WTC11 (cell line): ENCODE results near the gene SDC4. TPM values are rescaled to one million over a fixed set of nuclear protein-coding genes. Genes with fewer than 3 reads are reported as not detected.
A peak's percentile ranks its signal among the peaks of the same experiment; 100 is the strongest.

Source experiments
- ATAC-seq: fragments of 200-7000 bp; cut with Tn5 transposase; 2 replicates; pipeline ENCODE4 v1.10.0; 2021; ENCODE audit warnings: mild to moderate bottlenecking, moderate library complexity
- CTCF ChIA-PET: fragments of 300-600 bp; sonication (Branson Sonifier 250); formaldehyde crosslinking; loops from one replicate; lab custom pipeline; 2021; ENCODE audit warnings: antibody characterized with exemption; lab: Charles Lee
- POLR2A ChIA-PET: fragments of 350-600 bp; sonication (Branson Sonifier 250); formaldehyde crosslinking; loops from one replicate; lab custom pipeline; 2021; ENCODE audit warnings: antibody characterized with exemption; lab: Charles Lee
- DNase-seq: peaks from one replicate; pipeline ENCODE4 v3.0.0; 2021; ENCODE audit warnings: low spot score
- H3K27ac Mint-ChIP-seq: 2 replicates; pipeline ENCODE4 v1.8.0; 2021; ENCODE audit warnings: mixed read lengths
- H3K27me3 Mint-ChIP-seq: 2 replicates; pipeline ENCODE4 v1.8.0; 2021; ENCODE audit warnings: low read depth, mild to moderate bottlenecking, moderate library complexity, mixed read lengths
- H3K36me3 Mint-ChIP-seq: 2 replicates; pipeline ENCODE4 v1.8.0; 2021; ENCODE audit warnings: mixed read lengths
- H3K4me1 Mint-ChIP-seq: 2 replicates; pipeline ENCODE4 v1.8.0; 2022; ENCODE audit warnings: mixed read lengths
- H3K4me3 Mint-ChIP-seq: 2 replicates; pipeline ENCODE4 v1.8.0; 2021; ENCODE audit warnings: mild to moderate bottlenecking, moderate library complexity, mixed read lengths
- H3K9me3 Mint-ChIP-seq: 2 replicates; pipeline ENCODE4 v1.8.0; 2021; ENCODE audit warnings: mixed read lengths
- EMX1 ChIP-seq: fragments of 250-450 bp; sonication (Bioruptor Pico); IDR thresholded peaks from 2 replicates; pipeline ENCODE4 v1.8.0; 2021; ENCODE audit warnings: mild to moderate bottlenecking
- GRHL2 ChIP-seq: fragments of 250-450 bp; sonication (Bioruptor Pico); IDR thresholded peaks from 2 replicates; pipeline ENCODE4 v1.8.0; 2022; ENCODE audit warnings: mild to moderate bottlenecking, moderate library complexity; ENCODE audit not compliant: insufficient replicate concordance, severe bottlenecking
- KAT7 ChIP-seq: sonication (generic); formaldehyde crosslinking; IDR thresholded peaks from 2 replicates; pipeline ENCODE4 v1.8.1; 2023; ENCODE audit warnings: missing genetic modification reagents, mild to moderate bottlenecking, borderline replicate concordance
- MXD4 ChIP-seq: fragments of 250-450 bp; sonication (Bioruptor Pico); IDR thresholded peaks from 2 replicates; pipeline ENCODE4 v1.8.0; 2021; ENCODE audit warnings: mild to moderate bottlenecking, moderate library complexity, borderline replicate concordance
- NFYB ChIP-seq: sonication (generic); formaldehyde crosslinking; conservative IDR thresholded peaks from 2 replicates; pipeline ENCODE4 v1.8.0; 2022; ENCODE audit warnings: low read depth, missing genetic modification reagents
- NR1H2 ChIP-seq: sonication (generic); formaldehyde crosslinking; IDR thresholded peaks from 2 replicates; pipeline ENCODE4 v1.9.0; 2021; ENCODE audit warnings: mild to moderate bottlenecking, moderate library complexity, missing genetic modification reagents
- RELA ChIP-seq: sonication (generic); formaldehyde crosslinking; IDR thresholded peaks from 2 replicates; pipeline ENCODE4 v1.8.1; 2022; ENCODE audit warnings: missing genetic modification reagents, mild to moderate bottlenecking, borderline replicate concordance
- RORB ChIP-seq: fragments of 250-450 bp; sonication (Bioruptor Pico); IDR thresholded peaks from 2 replicates; pipeline ENCODE4 v1.9.0; 2021; ENCODE audit warnings: mild to moderate bottlenecking
- SMAD4 ChIP-seq: sonication (generic); formaldehyde crosslinking; IDR thresholded peaks from 2 replicates; pipeline ENCODE4 v1.8.0; 2022; ENCODE audit warnings: mild to moderate bottlenecking, missing genetic modification reagents
- TEAD1 ChIP-seq: sonication (generic); formaldehyde crosslinking; IDR thresholded peaks from 2 replicates; pipeline ENCODE4 v1.8.0; 2022; ENCODE audit warnings: mild to moderate bottlenecking, missing genetic modification reagents
- TP53 ChIP-seq: sonication (generic); formaldehyde crosslinking; IDR thresholded peaks from 2 replicates; pipeline ENCODE4 v1.8.1; 2023; ENCODE audit warnings: mild to moderate bottlenecking, missing genetic modification reagents
- ZNF121 ChIP-seq: sonication (generic); formaldehyde crosslinking; IDR thresholded peaks from 2 replicates; pipeline ENCODE4 v1.8.0; 2023; ENCODE audit warnings: missing genetic modification reagents
- ZNF317 ChIP-seq: sonication (generic); formaldehyde crosslinking; IDR thresholded peaks from 2 replicates; pipeline ENCODE4 v1.8.1; 2023; ENCODE audit warnings: low read depth, mild to moderate bottlenecking, moderate library complexity, missing genetic modification reagents, borderline replicate concordance
- ZNF396 ChIP-seq: fragments of 250-450 bp; sonication (Bioruptor Pico); IDR thresholded peaks from 2 replicates; pipeline ENCODE4 v1.8.0; 2021; ENCODE audit warnings: mild to moderate bottlenecking, moderate library complexity, borderline replicate concordance
- ZNF423 ChIP-seq: fragments of 250-450 bp; sonication (Bioruptor Pico); IDR thresholded peaks from 2 replicates; pipeline ENCODE4 v2.1.2; 2022; ENCODE audit warnings: mild to moderate bottlenecking, moderate library complexity
- total RNA-seq: library from RNA; stranded (reverse); gene quantifications from 3 replicates; pipeline ENCODE4 v1.2.3, GENCODE V29; 2021
- TF ChIP-seq, protein P1 (sequence below): fragments of 250-450 bp; sonication (Bioruptor Pico); IDR thresholded peaks from 2 replicates; pipeline ENCODE4 v1.8.0; 2021; ENCODE audit warnings: mild to moderate bottlenecking
- TF ChIP-seq, protein P2 (sequence below): fragments of 250-450 bp; sonication (Bioruptor Pico); conservative IDR thresholded peaks from 2 replicates; pipeline ENCODE4 v1.9.0; 2021; ENCODE audit warnings: mild to moderate bottlenecking
- TF ChIP-seq, protein P3 (sequence below): sonication (generic); formaldehyde crosslinking; IDR thresholded peaks from 2 replicates; pipeline ENCODE4 v1.8.0; 2023; ENCODE audit warnings: missing genetic modification reagents, mild to moderate bottlenecking, borderline replicate concordance
- TF ChIP-seq, protein P4 (sequence below): sonication (generic); formaldehyde crosslinking; IDR thresholded peaks from 2 replicates; pipeline ENCODE4 v1.8.0; 2022; ENCODE audit warnings: mild to moderate bottlenecking, missing genetic modification reagents
- TF ChIP-seq, protein P5 (sequence below): sonication (generic); formaldehyde crosslinking; IDR thresholded peaks from 2 replicates; pipeline ENCODE4 v1.8.1; 2022; ENCODE audit warnings: low read depth, missing genetic modification reagents, borderline replicate concordance
- TF ChIP-seq, protein P6 (sequence below): fragments of 250-450 bp; sonication (Bioruptor Pico); IDR thresholded peaks from 2 replicates; pipeline ENCODE4 v1.9.0; 2021; ENCODE audit warnings: mild to moderate bottlenecking, borderline replicate concordance
- TF ChIP-seq, protein P7 (sequence below): sonication (generic); formaldehyde crosslinking; IDR thresholded peaks from 2 replicates; pipeline ENCODE4 v1.8.1; 2023; ENCODE audit warnings: mild to moderate bottlenecking, missing genetic modification reagents, moderate library complexity

SDC4 gene
- total RNA-seq, 1 experiment from 2014 or later = 64.0 TPM

DNA sequence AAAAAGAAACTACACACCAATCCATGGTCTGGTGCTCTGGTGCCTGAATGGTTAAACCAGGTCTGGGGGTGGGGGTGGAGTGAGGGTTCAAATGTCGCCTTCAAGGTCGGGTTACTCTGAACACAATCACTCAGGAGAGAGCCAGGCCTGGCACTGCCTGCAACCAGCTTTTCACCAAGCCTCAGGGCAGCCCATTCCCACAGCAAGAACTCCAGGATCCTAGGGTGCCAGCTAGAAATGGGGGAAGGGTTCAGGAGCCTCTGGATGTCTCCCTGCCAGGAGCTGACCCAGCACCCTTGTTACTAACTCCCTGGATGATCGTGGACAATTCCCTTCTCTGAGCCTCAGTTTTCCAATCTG lies 6.7 kb downstream of the SDC4 start (continued):
- TF ChIP-seq ZNF396 (no peak), ZNF423 (CRISPR knock-in tag) (no peak), KAT7 (CRISPR knock-in tag) (no peak)

DNA sequence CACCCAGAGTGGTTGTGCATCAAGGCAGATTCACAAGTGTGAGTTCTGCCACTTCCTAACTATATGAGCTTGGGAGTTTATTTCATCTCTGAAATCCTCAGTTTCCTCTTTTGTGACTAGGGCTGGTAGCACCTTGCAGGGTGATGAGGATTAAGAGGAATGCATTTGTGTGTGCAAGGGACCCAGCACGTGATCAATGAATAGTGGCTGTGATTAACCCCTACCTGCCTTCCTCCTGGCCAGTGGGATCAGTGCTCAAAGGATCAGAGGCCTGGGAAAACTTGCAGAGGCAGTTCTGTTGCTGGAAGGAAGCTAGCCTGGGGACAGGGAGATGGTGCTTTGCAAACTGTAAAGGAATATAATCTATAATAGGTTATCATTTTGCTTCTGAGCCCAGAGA lies 7.3 kb downstream of the SDC4 start:
- peak; percentile 7; the same call in 1 of the 2 replicates for ATAC-seq
- CTCF ChIA-PET = interaction anchor here (1.0 to 4.4 kb wide), 9 partner anchors 21 to 96 kb away, joined by 3 to 27 read pairs (median 10); partner anchors contain the start of genes MATN4 and SYS1
- TF ChIP-seq NFYB (CRISPR knock-in tag) (no peak), RORB (no peak), SMAD4 (CRISPR knock-in tag) (no peak), TP53 (no peak), ZNF121 (no peak), ZNF317 (CRISPR knock-in tag) (no peak), EMX1 (CRISPR knock-in tag) (no peak), RELA (CRISPR knock-in tag) (no peak), MXD4 (CRISPR knock-in tag) (no peak), GRHL2 (no peak), NR1H2 (CRISPR knock-in tag) (no peak), TEAD1 (CRISPR knock-in tag) (peak; percentile 26; the same call in 1 of the 2 replicates)
- TF ChIP-seq, protein P1, sequence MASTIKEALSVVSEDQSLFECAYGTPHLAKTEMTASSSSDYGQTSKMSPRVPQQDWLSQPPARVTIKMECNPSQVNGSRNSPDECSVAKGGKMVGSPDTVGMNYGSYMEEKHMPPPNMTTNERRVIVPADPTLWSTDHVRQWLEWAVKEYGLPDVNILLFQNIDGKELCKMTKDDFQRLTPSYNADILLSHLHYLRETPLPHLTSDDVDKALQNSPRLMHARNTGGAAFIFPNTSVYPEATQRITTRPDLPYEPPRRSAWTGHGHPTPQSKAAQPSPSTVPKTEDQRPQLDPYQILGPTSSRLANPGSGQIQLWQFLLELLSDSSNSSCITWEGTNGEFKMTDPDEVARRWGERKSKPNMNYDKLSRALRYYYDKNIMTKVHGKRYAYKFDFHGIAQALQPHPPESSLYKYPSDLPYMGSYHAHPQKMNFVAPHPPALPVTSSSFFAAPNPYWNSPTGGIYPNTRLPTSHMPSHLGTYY = no peak
- TF ChIP-seq, protein P2, sequence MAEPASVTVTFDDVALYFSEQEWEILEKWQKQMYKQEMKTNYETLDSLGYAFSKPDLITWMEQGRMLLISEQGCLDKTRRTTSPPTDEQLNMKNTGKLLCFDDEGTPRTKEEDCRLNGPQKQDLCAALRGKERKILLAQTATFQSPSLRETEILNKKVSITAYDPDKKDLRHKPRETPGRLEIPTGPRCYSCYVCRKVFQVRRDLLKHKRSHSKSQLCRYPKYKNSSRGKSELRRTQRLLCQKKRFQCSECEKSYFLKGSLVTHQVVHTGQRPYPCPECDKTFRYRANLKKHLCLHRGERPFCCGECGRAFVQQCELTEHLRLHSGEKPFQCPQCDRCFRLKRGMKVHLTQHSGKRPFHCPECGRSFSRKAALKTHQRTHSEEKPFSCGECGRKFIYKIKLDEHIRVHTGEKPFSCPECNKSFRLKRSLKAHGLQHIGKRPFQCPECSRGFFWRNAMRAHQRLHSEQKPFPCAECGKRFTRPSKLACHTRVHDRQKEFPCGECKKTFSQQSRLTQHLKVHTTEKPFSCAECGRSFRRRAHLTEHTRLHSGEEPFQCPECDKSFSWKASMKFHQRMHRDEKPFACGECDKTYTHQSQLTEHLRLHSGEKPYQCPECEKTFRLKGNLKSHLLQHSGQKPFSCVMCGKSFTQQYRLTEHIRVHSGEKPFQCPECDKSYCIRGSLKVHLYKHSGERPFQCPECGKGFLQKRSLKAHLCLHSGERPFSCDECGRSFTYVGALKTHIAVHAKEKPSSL (CRISPR knock-in tag) = no peak
- TF ChIP-seq, protein P3, sequence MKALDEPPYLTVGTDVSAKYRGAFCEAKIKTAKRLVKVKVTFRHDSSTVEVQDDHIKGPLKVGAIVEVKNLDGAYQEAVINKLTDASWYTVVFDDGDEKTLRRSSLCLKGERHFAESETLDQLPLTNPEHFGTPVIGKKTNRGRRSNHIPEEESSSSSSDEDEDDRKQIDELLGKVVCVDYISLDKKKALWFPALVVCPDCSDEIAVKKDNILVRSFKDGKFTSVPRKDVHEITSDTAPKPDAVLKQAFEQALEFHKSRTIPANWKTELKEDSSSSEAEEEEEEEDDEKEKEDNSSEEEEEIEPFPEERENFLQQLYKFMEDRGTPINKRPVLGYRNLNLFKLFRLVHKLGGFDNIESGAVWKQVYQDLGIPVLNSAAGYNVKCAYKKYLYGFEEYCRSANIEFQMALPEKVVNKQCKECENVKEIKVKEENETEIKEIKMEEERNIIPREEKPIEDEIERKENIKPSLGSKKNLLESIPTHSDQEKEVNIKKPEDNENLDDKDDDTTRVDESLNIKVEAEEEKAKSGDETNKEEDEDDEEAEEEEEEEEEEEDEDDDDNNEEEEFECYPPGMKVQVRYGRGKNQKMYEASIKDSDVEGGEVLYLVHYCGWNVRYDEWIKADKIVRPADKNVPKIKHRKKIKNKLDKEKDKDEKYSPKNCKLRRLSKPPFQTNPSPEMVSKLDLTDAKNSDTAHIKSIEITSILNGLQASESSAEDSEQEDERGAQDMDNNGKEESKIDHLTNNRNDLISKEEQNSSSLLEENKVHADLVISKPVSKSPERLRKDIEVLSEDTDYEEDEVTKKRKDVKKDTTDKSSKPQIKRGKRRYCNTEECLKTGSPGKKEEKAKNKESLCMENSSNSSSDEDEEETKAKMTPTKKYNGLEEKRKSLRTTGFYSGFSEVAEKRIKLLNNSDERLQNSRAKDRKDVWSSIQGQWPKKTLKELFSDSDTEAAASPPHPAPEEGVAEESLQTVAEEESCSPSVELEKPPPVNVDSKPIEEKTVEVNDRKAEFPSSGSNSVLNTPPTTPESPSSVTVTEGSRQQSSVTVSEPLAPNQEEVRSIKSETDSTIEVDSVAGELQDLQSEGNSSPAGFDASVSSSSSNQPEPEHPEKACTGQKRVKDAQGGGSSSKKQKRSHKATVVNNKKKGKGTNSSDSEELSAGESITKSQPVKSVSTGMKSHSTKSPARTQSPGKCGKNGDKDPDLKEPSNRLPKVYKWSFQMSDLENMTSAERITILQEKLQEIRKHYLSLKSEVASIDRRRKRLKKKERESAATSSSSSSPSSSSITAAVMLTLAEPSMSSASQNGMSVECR (CRISPR knock-in tag) = no peak
- TF ChIP-seq, protein P4, sequence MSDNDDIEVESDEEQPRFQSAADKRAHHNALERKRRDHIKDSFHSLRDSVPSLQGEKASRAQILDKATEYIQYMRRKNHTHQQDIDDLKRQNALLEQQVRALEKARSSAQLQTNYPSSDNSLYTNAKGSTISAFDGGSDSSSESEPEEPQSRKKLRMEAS (CRISPR knock-in tag) = peak; percentile 36; the same call in 1 of the 2 replicates
- TF ChIP-seq, protein P5, sequence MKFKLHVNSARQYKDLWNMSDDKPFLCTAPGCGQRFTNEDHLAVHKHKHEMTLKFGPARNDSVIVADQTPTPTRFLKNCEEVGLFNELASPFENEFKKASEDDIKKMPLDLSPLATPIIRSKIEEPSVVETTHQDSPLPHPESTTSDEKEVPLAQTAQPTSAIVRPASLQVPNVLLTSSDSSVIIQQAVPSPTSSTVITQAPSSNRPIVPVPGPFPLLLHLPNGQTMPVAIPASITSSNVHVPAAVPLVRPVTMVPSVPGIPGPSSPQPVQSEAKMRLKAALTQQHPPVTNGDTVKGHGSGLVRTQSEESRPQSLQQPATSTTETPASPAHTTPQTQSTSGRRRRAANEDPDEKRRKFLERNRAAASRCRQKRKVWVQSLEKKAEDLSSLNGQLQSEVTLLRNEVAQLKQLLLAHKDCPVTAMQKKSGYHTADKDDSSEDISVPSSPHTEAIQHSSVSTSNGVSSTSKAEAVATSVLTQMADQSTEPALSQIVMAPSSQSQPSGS (CRISPR knock-in tag) = no peak
- TF ChIP-seq, protein P6, sequence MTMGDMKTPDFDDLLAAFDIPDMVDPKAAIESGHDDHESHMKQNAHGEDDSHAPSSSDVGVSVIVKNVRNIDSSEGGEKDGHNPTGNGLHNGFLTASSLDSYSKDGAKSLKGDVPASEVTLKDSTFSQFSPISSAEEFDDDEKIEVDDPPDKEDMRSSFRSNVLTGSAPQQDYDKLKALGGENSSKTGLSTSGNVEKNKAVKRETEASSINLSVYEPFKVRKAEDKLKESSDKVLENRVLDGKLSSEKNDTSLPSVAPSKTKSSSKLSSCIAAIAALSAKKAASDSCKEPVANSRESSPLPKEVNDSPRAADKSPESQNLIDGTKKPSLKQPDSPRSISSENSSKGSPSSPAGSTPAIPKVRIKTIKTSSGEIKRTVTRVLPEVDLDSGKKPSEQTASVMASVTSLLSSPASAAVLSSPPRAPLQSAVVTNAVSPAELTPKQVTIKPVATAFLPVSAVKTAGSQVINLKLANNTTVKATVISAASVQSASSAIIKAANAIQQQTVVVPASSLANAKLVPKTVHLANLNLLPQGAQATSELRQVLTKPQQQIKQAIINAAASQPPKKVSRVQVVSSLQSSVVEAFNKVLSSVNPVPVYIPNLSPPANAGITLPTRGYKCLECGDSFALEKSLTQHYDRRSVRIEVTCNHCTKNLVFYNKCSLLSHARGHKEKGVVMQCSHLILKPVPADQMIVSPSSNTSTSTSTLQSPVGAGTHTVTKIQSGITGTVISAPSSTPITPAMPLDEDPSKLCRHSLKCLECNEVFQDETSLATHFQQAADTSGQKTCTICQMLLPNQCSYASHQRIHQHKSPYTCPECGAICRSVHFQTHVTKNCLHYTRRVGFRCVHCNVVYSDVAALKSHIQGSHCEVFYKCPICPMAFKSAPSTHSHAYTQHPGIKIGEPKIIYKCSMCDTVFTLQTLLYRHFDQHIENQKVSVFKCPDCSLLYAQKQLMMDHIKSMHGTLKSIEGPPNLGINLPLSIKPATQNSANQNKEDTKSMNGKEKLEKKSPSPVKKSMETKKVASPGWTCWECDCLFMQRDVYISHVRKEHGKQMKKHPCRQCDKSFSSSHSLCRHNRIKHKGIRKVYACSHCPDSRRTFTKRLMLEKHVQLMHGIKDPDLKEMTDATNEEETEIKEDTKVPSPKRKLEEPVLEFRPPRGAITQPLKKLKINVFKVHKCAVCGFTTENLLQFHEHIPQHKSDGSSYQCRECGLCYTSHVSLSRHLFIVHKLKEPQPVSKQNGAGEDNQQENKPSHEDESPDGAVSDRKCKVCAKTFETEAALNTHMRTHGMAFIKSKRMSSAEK (CRISPR knock-in tag) = 0 out of 2 replicates have a peak, but pooled peaks have one; percentile 53
- TF ChIP-seq, protein P7, sequence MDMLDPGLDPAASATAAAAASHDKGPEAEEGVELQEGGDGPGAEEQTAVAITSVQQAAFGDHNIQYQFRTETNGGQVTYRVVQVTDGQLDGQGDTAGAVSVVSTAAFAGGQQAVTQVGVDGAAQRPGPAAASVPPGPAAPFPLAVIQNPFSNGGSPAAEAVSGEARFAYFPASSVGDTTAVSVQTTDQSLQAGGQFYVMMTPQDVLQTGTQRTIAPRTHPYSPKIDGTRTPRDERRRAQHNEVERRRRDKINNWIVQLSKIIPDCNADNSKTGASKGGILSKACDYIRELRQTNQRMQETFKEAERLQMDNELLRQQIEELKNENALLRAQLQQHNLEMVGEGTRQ (CRISPR knock-in tag) = peak; percentile 95

More for the DNA sequence above, 7.3 kb downstream of the SDC4 start:
- Mint-ChIP-seq H3K27ac (peak overlapping the region; percentile 98), H3K36me3 (peaks cover 5% of the 10 kb centered on the region), H3K4me3 (peak overlapping the region; percentile 65), H3K4me1 (peaks cover 95% of the 10 kb centered on the region), H3K9me3 (no peaks in the 10 kb centered on the region), H3K27me3 (no peaks in the 10 kb centered on the region)
- POLR2A ChIA-PET = interaction anchor here (1.2 to 2.4 kb wide), 2 partner anchors 21 to 31 kb away, joined by 3 to 11 read pairs; partner anchors contain the start of gene SYS1
- DNase-seq = no peak
